Measurements from ENCODE around the gene JAZF1.

- no peak for TF ChIP-seq EZH2phosphoT487 (IDR thresholded peaks at IDR 0.05; ENCODE audit: low read depth, severe bottlenecking, unreplicated experiment)
- TF ChIP-seq EZH2 (IDR thresholded peaks at IDR 0.05; ENCODE audit: borderline replicate concordance), result no peak
- no peak for TF ChIP-seq CTCF (IDR thresholded peaks at IDR 0.05; ENCODE audit: poor library complexity)
These were observed 30.4 kb upstream of the JAZF1 start for GRCh38 chr7:28211006-28211405.

Measured in hepatocyte (in vitro differentiated cells).